Osteocyte (in vitro differentiated cells): ENCODE data around the gene ADAMTSL2. TPM values are rescaled to one million over a fixed set of nuclear protein-coding genes. Genes with fewer than 3 reads are reported as not detected.

Experiments used
- DNase-seq: peaks from one replicate; pipeline ENCODE4 v3.0.0; 2021; ENCODE audit warnings: mixed read lengths; ENCODE audit not compliant: unreplicated experiment; ENCODE audit errors: extremely low spot score
- H3K27ac Mint-ChIP-seq: one replicate; pipeline ENCODE4 v1.8.0; 2021; ENCODE audit warnings: mild to moderate bottlenecking, mixed read lengths; ENCODE audit not compliant: unreplicated experiment
- H3K27me3 Mint-ChIP-seq: one replicate; pipeline ENCODE4 v1.8.0; 2021; ENCODE audit warnings: mixed read lengths; ENCODE audit not compliant: unreplicated experiment
- H3K36me3 Mint-ChIP-seq: one replicate; pipeline ENCODE4 v1.8.0; 2021; ENCODE audit warnings: mixed read lengths; ENCODE audit not compliant: unreplicated experiment
- H3K4me1 Mint-ChIP-seq: one replicate; pipeline ENCODE4 v1.8.0; 2021; ENCODE audit warnings: mixed read lengths; ENCODE audit not compliant: unreplicated experiment
- H3K4me3 Mint-ChIP-seq: one replicate; pipeline ENCODE4 v1.8.0; 2021; ENCODE audit warnings: mild to moderate bottlenecking, moderate library complexity, mixed read lengths; ENCODE audit not compliant: unreplicated experiment
- H3K9me3 Mint-ChIP-seq: one replicate; pipeline ENCODE4 v1.8.0; 2021; ENCODE audit warnings: mixed read lengths; ENCODE audit not compliant: unreplicated experiment
- total RNA-seq: library from RNA; stranded (reverse); gene quantifications from 2 replicates; pipeline ENCODE4 v1.2.1, GENCODE V29; 2021
- TF ChIP-seq, protein P1 (sequence below): fragments of 200-600 bp; sonication (generic); IDR thresholded peaks from 2 replicates; pipeline ENCODE4 v1.5.0; 2021; ENCODE audit warnings: antibody characterized with exemption, mild to moderate bottlenecking, moderate library complexity

Gene ADAMTSL2
- total RNA-seq, 1 donor from 2014 or later: 0.11 TPM

- no peaks in the 10 kb centered on the region for H3K9me3 Mint-ChIP-seq
- H3K36me3 Mint-ChIP-seq: no peaks in the 10 kb centered on the region
- H3K27ac Mint-ChIP-seq: no peak overlapping the region
- TF ChIP-seq, protein P1, sequence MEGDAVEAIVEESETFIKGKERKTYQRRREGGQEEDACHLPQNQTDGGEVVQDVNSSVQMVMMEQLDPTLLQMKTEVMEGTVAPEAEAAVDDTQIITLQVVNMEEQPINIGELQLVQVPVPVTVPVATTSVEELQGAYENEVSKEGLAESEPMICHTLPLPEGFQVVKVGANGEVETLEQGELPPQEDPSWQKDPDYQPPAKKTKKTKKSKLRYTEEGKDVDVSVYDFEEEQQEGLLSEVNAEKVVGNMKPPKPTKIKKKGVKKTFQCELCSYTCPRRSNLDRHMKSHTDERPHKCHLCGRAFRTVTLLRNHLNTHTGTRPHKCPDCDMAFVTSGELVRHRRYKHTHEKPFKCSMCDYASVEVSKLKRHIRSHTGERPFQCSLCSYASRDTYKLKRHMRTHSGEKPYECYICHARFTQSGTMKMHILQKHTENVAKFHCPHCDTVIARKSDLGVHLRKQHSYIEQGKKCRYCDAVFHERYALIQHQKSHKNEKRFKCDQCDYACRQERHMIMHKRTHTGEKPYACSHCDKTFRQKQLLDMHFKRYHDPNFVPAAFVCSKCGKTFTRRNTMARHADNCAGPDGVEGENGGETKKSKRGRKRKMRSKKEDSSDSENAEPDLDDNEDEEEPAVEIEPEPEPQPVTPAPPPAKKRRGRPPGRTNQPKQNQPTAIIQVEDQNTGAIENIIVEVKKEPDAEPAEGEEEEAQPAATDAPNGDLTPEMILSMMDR: no peak
- peaks cover 7% of the 10 kb centered on the region for H3K4me1 Mint-ChIP-seq
- H3K4me3 Mint-ChIP-seq: no peak overlapping the region
- DNase-seq: no peak
- peaks cover 23% of the 10 kb centered on the region for H3K27me3 Mint-ChIP-seq
These were observed 1.6 kb downstream of the ADAMTSL2 start for GRCh38 chr9:133536080-133536479.

DNA sequence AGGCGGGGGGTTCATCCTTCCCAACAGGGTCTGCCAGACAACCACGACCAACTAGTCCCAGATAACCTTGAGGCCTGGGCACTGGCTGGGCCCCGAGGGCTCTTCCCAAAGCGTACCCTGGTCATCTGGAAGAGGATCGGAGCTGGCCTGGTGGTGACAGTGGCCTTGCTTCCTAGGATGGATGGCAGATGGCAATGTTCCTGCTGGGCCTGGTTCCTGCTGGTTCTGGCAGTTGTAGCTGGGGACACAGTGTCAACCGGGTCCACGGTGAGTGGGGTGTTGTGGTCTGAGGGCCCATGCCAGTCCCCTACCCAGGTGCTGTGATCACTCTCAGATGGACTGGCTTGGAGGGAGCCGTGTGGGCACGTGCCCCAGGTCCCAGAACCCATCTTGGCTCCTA lies 2.0 kb downstream of the ADAMTSL2 start:
- Mint-ChIP-seq H3K27me3 (peaks cover 23% of the 10 kb centered on the region), H3K9me3 (no peaks in the 10 kb centered on the region), H3K27ac (no peak overlapping the region), H3K4me1 (peaks cover 7% of the 10 kb centered on the region), H3K36me3 (no peaks in the 10 kb centered on the region), H3K4me3 (no peak overlapping the region)
- TF ChIP-seq, protein P1: no peak
- DNase-seq: no peak

DNA sequence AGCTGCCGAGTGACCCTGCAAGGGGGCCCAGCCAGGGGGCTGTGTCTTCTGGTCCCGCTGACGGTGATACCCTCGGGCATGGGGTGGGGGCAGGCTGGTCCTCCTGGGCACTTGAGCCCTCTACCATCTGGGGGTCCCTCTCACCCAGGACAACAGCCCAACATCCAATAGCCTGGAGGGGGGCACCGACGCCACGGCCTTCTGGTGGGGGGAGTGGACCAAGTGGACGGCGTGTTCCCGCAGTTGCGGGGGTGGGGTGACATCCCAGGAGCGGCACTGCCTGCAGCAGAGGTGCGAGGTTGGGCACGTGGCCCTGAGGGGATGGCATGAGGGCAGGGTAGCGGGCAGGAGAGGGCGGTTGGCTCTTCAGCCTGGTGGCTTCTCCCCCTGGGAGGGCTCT lies 2.8 kb downstream of the ADAMTSL2 start:
- DNase-seq: no peak
- Mint-ChIP-seq H3K36me3 (no peaks in the 10 kb centered on the region), H3K9me3 (no peaks in the 10 kb centered on the region), H3K27ac (no peak overlapping the region), H3K4me3 (no peak overlapping the region), H3K27me3 (peaks cover 23% of the 10 kb centered on the region), H3K4me1 (peaks cover 7% of the 10 kb centered on the region)
- TF ChIP-seq, protein P1: no peak

DNA sequence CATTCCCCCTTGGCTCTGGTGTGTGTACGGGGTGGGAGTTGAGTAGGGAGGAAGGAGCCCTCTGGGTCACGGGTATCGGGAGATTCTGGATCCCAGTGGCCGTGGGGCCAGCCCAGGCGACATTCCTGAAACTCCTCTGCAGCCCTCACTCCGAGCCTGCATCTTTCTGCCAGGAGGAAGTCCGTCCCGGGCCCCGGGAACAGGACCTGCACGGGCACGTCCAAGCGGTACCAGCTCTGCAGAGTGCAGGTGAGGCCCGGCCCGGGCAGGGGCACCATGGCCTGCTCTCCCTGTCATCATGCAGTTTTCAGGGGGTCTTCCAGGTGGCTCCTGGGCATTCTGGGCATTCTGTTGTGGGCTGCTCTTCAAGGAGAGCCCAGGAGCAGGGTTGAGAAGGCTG lies 3.7 kb downstream of the ADAMTSL2 start:
- DNase-seq: no peak
- Mint-ChIP-seq H3K27me3 (peaks cover 21% of the 10 kb centered on the region), H3K9me3 (no peaks in the 10 kb centered on the region), H3K4me1 (peaks cover 7% of the 10 kb centered on the region), H3K4me3 (no peak overlapping the region), H3K36me3 (no peaks in the 10 kb centered on the region), H3K27ac (no peak overlapping the region)
- TF ChIP-seq, protein P1: no peak

DNA sequence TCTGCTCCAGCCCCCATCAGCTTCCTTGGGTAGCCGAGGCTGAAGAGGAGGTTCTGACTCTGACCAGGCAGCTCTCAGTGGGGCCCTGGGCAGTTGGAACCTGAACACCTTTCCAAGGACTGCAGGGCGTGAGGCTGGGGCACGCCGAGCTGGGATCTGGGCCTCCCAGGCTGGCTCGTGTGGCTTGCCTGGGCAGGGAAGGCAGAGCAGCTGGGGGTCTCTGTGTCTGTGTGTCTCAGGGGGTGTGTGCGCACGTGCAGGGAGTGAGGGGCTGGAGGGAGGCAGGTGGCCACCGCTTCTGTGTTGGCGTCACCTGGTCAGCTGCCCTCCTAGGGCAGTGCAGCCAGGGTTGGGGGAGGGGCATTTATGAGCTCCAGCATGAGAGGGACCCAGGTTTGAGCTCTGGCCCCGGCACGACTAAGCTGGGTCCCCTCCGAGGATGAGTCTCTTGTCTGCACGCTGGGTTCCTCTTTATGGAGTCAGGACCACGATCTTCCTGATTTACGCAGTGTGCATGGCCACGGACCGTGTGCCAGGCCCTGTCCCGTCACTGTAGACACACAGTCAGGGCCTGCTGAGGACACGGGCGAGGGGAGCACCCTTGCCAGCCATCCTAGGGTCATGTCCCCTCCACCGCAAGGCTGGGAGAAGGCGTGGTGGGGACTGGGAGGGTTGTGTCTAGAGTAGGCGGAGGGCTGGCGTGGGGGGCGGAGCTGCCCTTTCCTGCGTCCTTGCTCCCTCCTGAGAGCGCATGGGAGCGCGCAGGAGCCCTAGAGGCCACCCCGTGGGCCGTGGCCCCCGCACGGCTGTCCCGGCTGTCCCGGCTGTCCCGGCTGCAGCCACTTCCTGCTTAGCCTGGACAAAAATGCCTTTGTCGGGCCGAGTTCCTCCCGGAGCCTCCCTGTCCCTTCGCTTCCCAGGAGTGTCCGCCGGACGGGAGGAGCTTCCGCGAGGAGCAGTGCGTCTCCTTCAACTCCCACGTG lies 4.6 kb downstream of the ADAMTSL2 start:
- H3K27me3 Mint-ChIP-seq: peaks cover 19% of the 10 kb centered on the region
- TF ChIP-seq, protein P1: no peak
- H3K27ac Mint-ChIP-seq: no peak overlapping the region

More for the DNA sequence above, 4.6 kb downstream of the ADAMTSL2 start:
- no peaks in the 10 kb centered on the region for H3K36me3 Mint-ChIP-seq
- no peak for DNase-seq
- no peaks in the 10 kb centered on the region for H3K9me3 Mint-ChIP-seq
- peaks cover 1% of the 10 kb centered on the region for H3K4me1 Mint-ChIP-seq
- no peak overlapping the region for H3K4me3 Mint-ChIP-seq
